ENCODE measurements around the gene SLC17A1. TPM values are rescaled to one million over a fixed set of nuclear protein-coding genes. Genes with fewer than 3 reads are reported as not detected.
A peak's percentile ranks its signal among the peaks of the same experiment; 100 is the strongest.

The SLC17A1 gene
- total RNA-seq (not detected), polyA plus RNA-seq (not detected)
- long read RNA-seq, donor 1 = 0 reads
- long read RNA-seq, donor 2 = 0 reads
- long read RNA-seq, donor 3 = 0 reads
- long read RNA-seq, donor 4 = 0 reads
- long read RNA-seq, donor 5 = 0 reads

- peaks cover 0 to 6% (median 0%) of the 10 kb centered on the region in 5 donors for H3K4me1 ChIP-seq (ENCODE audit: control insufficient read depth in 5 of 5, insufficient read depth in 5 of 5, low read length in 5 of 5)
- H3K27me3 ChIP-seq (ENCODE audit: control insufficient read depth in 3 of 3, insufficient read depth in 3 of 3, low read length in 2 of 3) = no peaks in the 10 kb centered on the region
- H3K27ac ChIP-seq (ENCODE audit: low read depth in 1 of 2, low read length in 1 of 2) = no peak within 1 kb of the TSS
- ATAC-seq (ENCODE audit: insufficient read depth, low FRiP score) (no peak), DNase-seq (peak in 1 of 3 donors; percentile 33)
- TF ChIP-seq CTCF (IDR thresholded peaks at IDR 0.05; ENCODE audit: control extremely low read depth, extremely low read depth) = no peak
- no peak within 1 kb of the TSS for H3K4me3 ChIP-seq
- H3K9me3 ChIP-seq (ENCODE audit: control insufficient read depth in 4 of 4, insufficient read depth in 3 of 4, low read length in 3 of 4) = no peaks in the 10 kb centered on the region
- H3K9ac ChIP-seq (ENCODE audit: insufficient read depth in 1 of 2, low read length in 2 of 2) = no peak within 1 kb of the TSS
- 74 to 82% methylated on average over 8 of the region's 8 CpGs for whole genome bisulfite sequencing, 2 donors
- H3K36me3 ChIP-seq (ENCODE audit: control insufficient read depth in 4 of 4, insufficient read depth in 4 of 4, low read length in 4 of 4) = no peaks in the 10 kb centered on the region
Measured at GRCh38 chr6:25831532-25832306, at the start of gene SLC17A1. Gene SLC17A1, minus strand, starts transcription at chr6:25832052. Its CDS starts 1,495 bp downstream, at chr6:25830557.

GRCh38 chr6:25880601-25881000 lies 48.7 kb upstream of the SLC17A1 start:
- no peak overlapping the region for H3K27ac ChIP-seq (ENCODE audit: low read depth in 1 of 2, low read length in 1 of 2)
- no peaks in the 10 kb centered on the region for H3K36me3 ChIP-seq (ENCODE audit: control insufficient read depth in 4 of 4, insufficient read depth in 4 of 4, low read length in 4 of 4)
- no peaks in the 10 kb centered on the region for H3K9me3 ChIP-seq (ENCODE audit: control insufficient read depth in 4 of 4, insufficient read depth in 3 of 4, low read length in 3 of 4)
- peaks cover 0 to 4% (median 2%) of the 10 kb centered on the region in 3 donors for H3K27me3 ChIP-seq (ENCODE audit: control insufficient read depth in 3 of 3, insufficient read depth in 3 of 3, low read length in 2 of 3)
- no peak overlapping the region for H3K4me3 ChIP-seq
- H3K4me1 ChIP-seq (ENCODE audit: control insufficient read depth in 5 of 5, insufficient read depth in 5 of 5, low read length in 5 of 5) = peaks cover 0 to 1% (median 0%) of the 10 kb centered on the region in 5 donors
- 90 to 92% methylated on average over 4 of the region's 4 CpGs for WGBS, 2 donors
- ATAC-seq (ENCODE audit: insufficient read depth, low FRiP score) = no peak
- TF ChIP-seq CTCF (IDR thresholded peaks at IDR 0.05; ENCODE audit: control extremely low read depth, extremely low read depth) = no peak
- DNase-seq = no peak
- H3K9ac ChIP-seq (ENCODE audit: insufficient read depth in 1 of 2, low read length in 2 of 2) = no peak overlapping the region

- 81 to 97% methylated on average over 2 of the region's 2 CpGs for WGBS, 2 donors
- DNase-seq (no peak), ATAC-seq (ENCODE audit: insufficient read depth, low FRiP score) (no peak)
- H3K36me3 ChIP-seq (ENCODE audit: control insufficient read depth in 4 of 4, insufficient read depth in 4 of 4, low read length in 4 of 4) = no peaks in the 10 kb centered on the region
- H3K4me1 ChIP-seq (ENCODE audit: control insufficient read depth in 5 of 5, insufficient read depth in 5 of 5, low read length in 5 of 5) = peaks cover 0 to 1% (median 0%) of the 10 kb centered on the region in 5 donors
- no peak overlapping the region for H3K27ac ChIP-seq (ENCODE audit: low read depth in 1 of 2, low read length in 1 of 2)
- no peak overlapping the region for H3K9ac ChIP-seq (ENCODE audit: insufficient read depth in 1 of 2, low read length in 2 of 2)
- H3K9me3 ChIP-seq (ENCODE audit: control insufficient read depth in 4 of 4, insufficient read depth in 3 of 4, low read length in 3 of 4) = no peaks in the 10 kb centered on the region
- H3K4me3 ChIP-seq = no peak overlapping the region
- H3K27me3 ChIP-seq (ENCODE audit: control insufficient read depth in 3 of 3, insufficient read depth in 3 of 3, low read length in 2 of 3) = peaks cover 0 to 2% (median 2%) of the 10 kb centered on the region in 3 donors
- TF ChIP-seq CTCF (IDR thresholded peaks at IDR 0.05; ENCODE audit: control extremely low read depth, extremely low read depth) = no peak
Measured at GRCh38 chr6:25878721-25879322, 47.0 kb upstream of the SLC17A1 start.

All from lung (tissue), 16 donors.